Astrocyte (in vitro differentiated cells and primary cell): ENCODE results near the gene CDK14. TPM values are rescaled to one million over a fixed set of nuclear protein-coding genes. Genes with fewer than 3 reads are reported as not detected.

ENCODE experiments used
- DNase-seq: peaks from one replicate; pipeline ENCODE4 v3.0.0-alpha.2; 2010; ENCODE audit warnings: low read depth
- FAIRE-seq: peaks from 2 replicates; lab custom pipeline; 2011; peaks lifted over from hg19 to GRCh38; lab: Jason Lieb, UNC
- H2AFZ ChIP-seq: 2 replicates; pipeline ENCODE4 v1.6.0; 2012; ENCODE audit warnings: low read depth, low read length, inconsistent platforms
- H3K27ac ChIP-seq: 2 replicates; pipeline ENCODE4 v1.5.1; 2011; ENCODE audit warnings: low read depth, low read length, inconsistent platforms
- H3K27me3 ChIP-seq: 2 replicates; pipeline ENCODE4 v1.6.0; 2011; ENCODE audit warnings: low read length, inconsistent platforms; ENCODE audit not compliant: insufficient read depth
- H3K36me3 ChIP-seq: 2 replicates; pipeline ENCODE4 v1.5.1; 2011; ENCODE audit warnings: low read length, inconsistent platforms; ENCODE audit not compliant: insufficient read depth
- H3K4me1 ChIP-seq: 2 replicates; pipeline ENCODE4 v1.5.1; 2011; ENCODE audit warnings: low read length, inconsistent platforms; ENCODE audit not compliant: insufficient read depth
- H3K4me2 ChIP-seq: 2 replicates; pipeline ENCODE4 v1.6.0; 2012; ENCODE audit warnings: low read length, inconsistent platforms
- H3K4me3 ChIP-seq: 2 replicates; pipeline ENCODE4 v1.5.1; 2011; ENCODE audit warnings: low read depth, mild to moderate bottlenecking, low read length, inconsistent platforms; ENCODE audit not compliant: insufficient read depth
- H3K79me2 ChIP-seq: 2 replicates; pipeline ENCODE4 v1.6.0; 2012; ENCODE audit warnings: mild to moderate bottlenecking, low read length, inconsistent platforms; ENCODE audit not compliant: insufficient read depth
- H3K9ac ChIP-seq: 2 replicates; pipeline ENCODE4 v1.6.0; 2012; ENCODE audit warnings: mild to moderate bottlenecking, low read length, inconsistent platforms
- H3K9me3 ChIP-seq: 2 replicates; pipeline ENCODE4 v1.5.1; 2012; ENCODE audit warnings: low read depth, mild to moderate bottlenecking, low read length, inconsistent platforms; ENCODE audit not compliant: insufficient read depth
- H4K20me1 ChIP-seq: 2 replicates; pipeline ENCODE4 v1.6.0; 2012; ENCODE audit warnings: low read length, inconsistent platforms; ENCODE audit not compliant: insufficient read depth
- H3K27ac Mint-ChIP-seq: one replicate; pipeline ENCODE4 v1.8.0; 2021; ENCODE audit warnings: mild to moderate bottlenecking, mixed read lengths; ENCODE audit not compliant: unreplicated experiment
- H3K27me3 Mint-ChIP-seq: one replicate; pipeline ENCODE4 v1.8.0; 2021; ENCODE audit warnings: low read depth, mixed read lengths; ENCODE audit not compliant: unreplicated experiment
- H3K36me3 Mint-ChIP-seq: one replicate; pipeline ENCODE4 v1.8.0; 2021; ENCODE audit warnings: low read depth, mixed read lengths; ENCODE audit not compliant: unreplicated experiment
- H3K4me1 Mint-ChIP-seq: one replicate; pipeline ENCODE4 v1.8.0; 2021; ENCODE audit warnings: low read depth, mixed read lengths; ENCODE audit not compliant: unreplicated experiment
- H3K4me3 Mint-ChIP-seq: one replicate; pipeline ENCODE4 v1.8.0; 2021; ENCODE audit warnings: mild to moderate bottlenecking, moderate library complexity, mixed read lengths; ENCODE audit not compliant: unreplicated experiment
- H3K9me3 Mint-ChIP-seq: one replicate; pipeline ENCODE4 v1.8.0; 2021; ENCODE audit warnings: mild to moderate bottlenecking, mixed read lengths; ENCODE audit not compliant: unreplicated experiment
- EZH2 ChIP-seq: IDR thresholded peaks from 2 replicates; pipeline ENCODE4 v1.6.1; 2012; ENCODE audit warnings: mild to moderate bottlenecking, low read length, inconsistent platforms; ENCODE audit not compliant: insufficient read depth
- total RNA-seq: library from RNA; stranded (reverse); gene quantifications from 2 replicates; pipeline ENCODE4 v1.2.1, GENCODE V29; 2021
- TF ChIP-seq, protein P1 (sequence below): IDR thresholded peaks from 2 replicates; pipeline ENCODE4 v1.5.1; 2011; ENCODE audit warnings: low read depth, mild to moderate bottlenecking, inconsistent platforms, low read length, moderate library complexity; ENCODE audit not compliant: insufficient read depth

CDK14 gene
- total RNA-seq, 1 donor from 2014 or later, result 30.2 TPM

DNA sequence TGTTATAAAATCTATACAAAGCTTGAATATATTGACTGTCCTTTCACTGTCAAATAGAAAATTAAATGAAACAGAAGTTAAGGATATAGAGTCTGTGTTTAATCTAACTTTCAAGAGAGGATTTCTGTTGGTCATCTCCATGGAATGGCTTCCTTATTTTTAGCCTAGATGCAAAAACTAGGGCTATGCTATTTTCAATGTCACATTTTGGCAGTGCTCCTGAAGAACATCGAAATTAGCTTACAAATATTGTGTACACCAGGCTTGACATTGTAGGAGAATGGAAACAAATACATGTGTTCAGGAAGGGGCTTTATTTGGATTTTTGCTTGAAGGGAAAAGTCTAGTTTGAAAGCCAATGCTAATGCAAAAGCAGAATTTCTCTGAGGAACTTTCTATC, 295.4 kb downstream of the CDK14 start:
- Histone ChIP-seq H2AFZ (no peak overlapping the region), H3K79me2 (no peaks in the 10 kb centered on the region), H3K9ac (no peak overlapping the region), H3K4me3 (no peak overlapping the region), H3K9me3 (no peaks in the 10 kb centered on the region), H3K27me3 (no peaks in the 10 kb centered on the region), H3K36me3 (no peaks in the 10 kb centered on the region), H4K20me1 (no peaks in the 10 kb centered on the region), H3K4me1 (no peaks in the 10 kb centered on the region), H3K4me2 (no peak overlapping the region), H3K27ac (no peak overlapping the region)
- TF ChIP-seq EZH2, result no peak
- TF ChIP-seq, protein P1, sequence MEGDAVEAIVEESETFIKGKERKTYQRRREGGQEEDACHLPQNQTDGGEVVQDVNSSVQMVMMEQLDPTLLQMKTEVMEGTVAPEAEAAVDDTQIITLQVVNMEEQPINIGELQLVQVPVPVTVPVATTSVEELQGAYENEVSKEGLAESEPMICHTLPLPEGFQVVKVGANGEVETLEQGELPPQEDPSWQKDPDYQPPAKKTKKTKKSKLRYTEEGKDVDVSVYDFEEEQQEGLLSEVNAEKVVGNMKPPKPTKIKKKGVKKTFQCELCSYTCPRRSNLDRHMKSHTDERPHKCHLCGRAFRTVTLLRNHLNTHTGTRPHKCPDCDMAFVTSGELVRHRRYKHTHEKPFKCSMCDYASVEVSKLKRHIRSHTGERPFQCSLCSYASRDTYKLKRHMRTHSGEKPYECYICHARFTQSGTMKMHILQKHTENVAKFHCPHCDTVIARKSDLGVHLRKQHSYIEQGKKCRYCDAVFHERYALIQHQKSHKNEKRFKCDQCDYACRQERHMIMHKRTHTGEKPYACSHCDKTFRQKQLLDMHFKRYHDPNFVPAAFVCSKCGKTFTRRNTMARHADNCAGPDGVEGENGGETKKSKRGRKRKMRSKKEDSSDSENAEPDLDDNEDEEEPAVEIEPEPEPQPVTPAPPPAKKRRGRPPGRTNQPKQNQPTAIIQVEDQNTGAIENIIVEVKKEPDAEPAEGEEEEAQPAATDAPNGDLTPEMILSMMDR, result no peak
- FAIRE-seq (no peak), DNase-seq (no peak)
- H3K4me1 Mint-ChIP-seq, result peaks cover 2% of the 10 kb centered on the region
- H3K4me3 Mint-ChIP-seq, result no peak overlapping the region
- no peaks in the 10 kb centered on the region for H3K36me3 Mint-ChIP-seq
- H3K27ac Mint-ChIP-seq, result no peak overlapping the region
- no peaks in the 10 kb centered on the region for H3K27me3 Mint-ChIP-seq
- no peaks in the 10 kb centered on the region for H3K9me3 Mint-ChIP-seq

GRCh38 chr7:90892213-90892612, 296.1 kb downstream of the CDK14 start:
- Histone ChIP-seq H3K79me2 (no peaks in the 10 kb centered on the region), H4K20me1 (no peaks in the 10 kb centered on the region), H3K4me1 (no peaks in the 10 kb centered on the region), H3K4me2 (no peak overlapping the region), H3K36me3 (no peaks in the 10 kb centered on the region), H2AFZ (no peak overlapping the region), H3K9me3 (no peaks in the 10 kb centered on the region), H3K27me3 (no peaks in the 10 kb centered on the region), H3K9ac (no peak overlapping the region), H3K27ac (no peak overlapping the region), H3K4me3 (no peak overlapping the region)
- H3K4me1 Mint-ChIP-seq, result no peaks in the 10 kb centered on the region
- FAIRE-seq (no peak), DNase-seq (no peak)
- peak overlapping the region; percentile 10 for H3K27ac Mint-ChIP-seq
- no peaks in the 10 kb centered on the region for H3K36me3 Mint-ChIP-seq
- no peaks in the 10 kb centered on the region for H3K27me3 Mint-ChIP-seq
- H3K4me3 Mint-ChIP-seq, result no peak overlapping the region
- TF ChIP-seq, protein P1, result no peak
- no peak for TF ChIP-seq EZH2
- H3K9me3 Mint-ChIP-seq, result no peaks in the 10 kb centered on the region

DNA sequence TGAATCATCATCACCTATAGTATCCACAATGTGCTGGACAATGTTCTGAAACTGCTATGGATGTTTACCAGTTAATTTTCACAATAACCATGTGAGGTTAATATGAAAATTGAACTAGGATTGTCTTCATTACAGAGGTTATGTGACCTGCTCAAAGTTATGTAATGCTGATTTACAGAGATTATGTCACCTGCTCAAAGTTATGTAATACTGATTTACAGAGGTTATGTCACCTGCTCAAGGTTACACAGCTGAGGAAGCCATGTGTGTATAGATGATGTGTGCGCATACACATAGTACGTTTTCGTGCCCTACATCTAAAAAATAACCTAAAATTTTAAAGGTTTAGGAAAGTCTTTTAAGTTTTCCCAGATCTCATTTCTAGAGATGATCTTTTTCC, 298.0 kb downstream of the CDK14 start:
- H3K4me1 Mint-ChIP-seq, result peaks cover 2% of the 10 kb centered on the region
- no peak overlapping the region for H3K27ac Mint-ChIP-seq
- H4K20me1 ChIP-seq, result no peaks in the 10 kb centered on the region
- H3K9me3 Mint-ChIP-seq, result no peaks in the 10 kb centered on the region
- no peaks in the 10 kb centered on the region for H3K9me3 ChIP-seq
- no peak overlapping the region for H3K9ac ChIP-seq
- no peak overlapping the region for H3K4me3 ChIP-seq
- H3K4me2 ChIP-seq, result no peak overlapping the region
- H3K27me3 Mint-ChIP-seq, result no peaks in the 10 kb centered on the region
- no peaks in the 10 kb centered on the region for H3K27me3 ChIP-seq
- no peaks in the 10 kb centered on the region for H3K79me2 ChIP-seq
- no peak overlapping the region for H3K27ac ChIP-seq
- no peak overlapping the region for H3K4me3 Mint-ChIP-seq
- H2AFZ ChIP-seq, result no peak overlapping the region
- no peak for FAIRE-seq
- no peaks in the 10 kb centered on the region for H3K36me3 ChIP-seq
- H3K4me1 ChIP-seq, result no peaks in the 10 kb centered on the region
- TF ChIP-seq, protein P1, result no peak
- no peak for TF ChIP-seq EZH2
- H3K36me3 Mint-ChIP-seq, result no peaks in the 10 kb centered on the region
- DNase-seq, result no peak
